Ovary (tissue), 9 donors: ENCODE measurements around the gene RYR2. TPM values are rescaled to one million over a fixed set of nuclear protein-coding genes. Genes with fewer than 3 reads are reported as not detected.

Experiments
- DNase-seq, 5 donors: peaks; one replicate each; pipeline ENCODE4 v3.0.0-alpha.2; 2019 to 2020
- H3K27ac ChIP-seq, 2 donors: fragments of 200-600 bp; one replicate each; pipeline versions ENCODE4 v1.5.1 to v1.8.0; 2019 to 2022
- H3K27me3 ChIP-seq: fragments of 200-600 bp; one replicate; pipeline ENCODE4 v1.8.0; 2022
- H3K36me3 ChIP-seq: fragments of 200-600 bp; sonication (generic); one replicate; pipeline ENCODE4 v1.5.1; 2019
- H3K4me1 ChIP-seq: one replicate; pipeline ENCODE4 v1.8.1; 2013; ENCODE audit warnings: mild to moderate bottlenecking, moderate library complexity; ENCODE audit not compliant: insufficient read depth
- H3K4me3 ChIP-seq: fragments of 200-600 bp; sonication (generic); one replicate; pipeline ENCODE4 v1.5.1; 2017
- H3K9me3 ChIP-seq, 2 donors: fragments of 200-600 bp in 1 of 2; sonication (generic) in 1 of 2; one replicate each; pipeline versions ENCODE4 v1.5.1 to v1.8.1; 2013 to 2019; ENCODE audit warnings: mild to moderate bottlenecking in 1 of 2, moderate library complexity in 1 of 2
- CTCF ChIP-seq, 3 donors: fragments of 450-650 bp in 2 of 3; fragments of 200-600 bp in 1 of 3; IDR thresholded peaks; one replicate each; pipeline versions ENCODE4 v1.5.1 to v1.8.0; 2016 to 2022; ENCODE audit warnings: antibody characterized with exemption in 3 of 3, mild to moderate bottlenecking in 1 of 3
- EP300 ChIP-seq: sonication (generic); formaldehyde crosslinking; IDR thresholded peaks from one replicate; pipeline ENCODE4 v1.6.1; 2017; ENCODE audit warnings: antibody characterized with exemption
- POLR2A ChIP-seq: fragments of 450-650 bp; IDR thresholded peaks from one replicate; pipeline ENCODE4 v1.6.1; 2017; ENCODE audit warnings: antibody characterized with exemption, mild to moderate bottlenecking, moderate library complexity
- WGBS, 3 donors: extraction: QIAGEN DNeasy Blood & Tissue Kit in 1 of 3; methylation state at CpG; one replicate each; pipeline versions ENCODE4 v1.1.5 to v1.1.7; 2013 to 2017; 5-methylcytosine and 5-hydroxymethylcytosine counted together
- intact Hi-C, 4 donors: fragments of 100-400 bp; cut with DNase I; formaldehyde crosslinking; loops; one replicate each; pipeline versions ENCODE4 v1.11.0 to v1.15.1; 2022 to 2023
- polyA plus RNA-seq, 2 donors: library from polyadenylated mRNA; stranded (reverse); fragments of 200-250 nt in 1 of 2; fragments of 350-450 nt in 1 of 2; fragmentation: Illumina TruSeq in 1 of 2; extraction: RNeasy Lipid Tissue Mini Kit (QIAGEN cat#74804) in 1 of 2; gene quantifications; one replicate each; pipeline ENCODE4 v1.2.3, GENCODE V29; 2013 to 2014
- total RNA-seq, 7 donors: library from RNA; depleted of rRNA in 2 of 7; stranded (reverse); fragments of >200 nt in 2 of 7; fragmentation: NEBNext Ultra II Directional in 3 of 7; extraction: Animal tissue kit (Norgen Biotek cat#: 25700) in 3 of 7; gene quantifications; one replicate each; pipeline versions ENCODE4 v1.1.0 to v1.2.4, GENCODE V29; 2016 to 2023
- donor health status: DM: no; HTN: no; CAD: no; lungs with moderate emphysema.
- donor health status: DM: no; HTN: no; CAD: no.
- donor health status: Bipolar disorder and iron deficiency.
- donor health status: DM: yes; HTN: yes; CAD: no.
- donor health status: DM: no; HTN: no; CAD: no.
- donor health status: DM: yes; HTN: yes; CAD: no.

The RYR2 gene
- total and polyA plus RNA-seq, 9 donors, result 3.0 to 13.8 (median 5.4) TPM

GRCh38 chr1:237187842-237188241 is 145.9 kb downstream of the RYR2 start:
- Histone ChIP-seq H3K36me3 (no peaks in the 10 kb centered on the region), H3K9me3 (no peaks in the 10 kb centered on the region), H3K27ac (no peak overlapping the region), H3K4me3 (no peak overlapping the region), H3K27me3 (no peaks in the 10 kb centered on the region), H3K4me1 (peaks cover 2% of the 10 kb centered on the region)
- intact Hi-C loops, result no loop called here
- DNase-seq, result no peak
- TF ChIP-seq POLR2A (no peak), CTCF (IDR thresholded peaks at IDR 0.05) (no peak), EP300 (no peak)
- 89 to 96% (median 90%) methylated on average over 3 of the region's 3 CpGs for WGBS, 3 donors

- no peaks in the 10 kb centered on the region for H3K9me3 ChIP-seq
- H3K27ac ChIP-seq, result no peak overlapping the region
- no peaks in the 10 kb centered on the region for H3K27me3 ChIP-seq
- H3K4me1 ChIP-seq, result peaks cover 5% of the 10 kb centered on the region
- TF ChIP-seq EP300, result no peak
- no peak for TF ChIP-seq CTCF (IDR thresholded peaks at IDR 0.05)
- no peak for TF ChIP-seq POLR2A
- H3K36me3 ChIP-seq, result no peaks in the 10 kb centered on the region
- DNase-seq, result no peak
- H3K4me3 ChIP-seq, result no peak overlapping the region
- WGBS, 3 donors, result 38 to 64% (median 58%) methylated on average over 9 of the region's 9 CpGs
- intact Hi-C loops, result no loop called here
Measured at GRCh38 chr1:237191403-237191802, 149.4 kb downstream of the RYR2 start.

- H3K27ac ChIP-seq, result no peak overlapping the region
- H3K27me3 ChIP-seq, result no peaks in the 10 kb centered on the region
- intact Hi-C loops, result no loop called here
- 26 to 30% (median 28%) methylated on average over 7 of the region's 7 CpGs for WGBS, 3 donors
- TF ChIP-seq CTCF (IDR thresholded peaks at IDR 0.05) (no peak), EP300 (no peak), POLR2A (no peak)
- H3K4me3 ChIP-seq, result no peak overlapping the region
- H3K4me1 ChIP-seq, result peaks cover 7% of the 10 kb centered on the region
- no peaks in the 10 kb centered on the region for H3K9me3 ChIP-seq
- DNase-seq, result no peak
- no peaks in the 10 kb centered on the region for H3K36me3 ChIP-seq
Measured at GRCh38 chr1:237197470-237198425, 155.8 kb downstream of the RYR2 start.

- intact Hi-C loops, result no loop called here
- Histone ChIP-seq H3K36me3 (no peaks in the 10 kb centered on the region), H3K27me3 (no peaks in the 10 kb centered on the region), H3K27ac (no peak overlapping the region), H3K4me1 (peaks cover 7% of the 10 kb centered on the region), H3K4me3 (no peak overlapping the region), H3K9me3 (no peaks in the 10 kb centered on the region)
- no peak for DNase-seq
- WGBS, 3 donors, result 64 to 81% (median 72%) methylated on average over 6 of the region's 6 CpGs
- TF ChIP-seq EP300, result no peak
- TF ChIP-seq CTCF (IDR thresholded peaks at IDR 0.05), result no peak
- TF ChIP-seq POLR2A, result no peak
Measured at GRCh38 chr1:237199026-237199425, 157.0 kb downstream of the RYR2 start.
